Eye (tissue), 1 donor: ENCODE results near the gene NADK.

ENCODE experiments used
- DNase-seq: peaks from one replicate; pipeline ENCODE4 v3.0.0-alpha.2; 2015

The NADK gene, protein sequence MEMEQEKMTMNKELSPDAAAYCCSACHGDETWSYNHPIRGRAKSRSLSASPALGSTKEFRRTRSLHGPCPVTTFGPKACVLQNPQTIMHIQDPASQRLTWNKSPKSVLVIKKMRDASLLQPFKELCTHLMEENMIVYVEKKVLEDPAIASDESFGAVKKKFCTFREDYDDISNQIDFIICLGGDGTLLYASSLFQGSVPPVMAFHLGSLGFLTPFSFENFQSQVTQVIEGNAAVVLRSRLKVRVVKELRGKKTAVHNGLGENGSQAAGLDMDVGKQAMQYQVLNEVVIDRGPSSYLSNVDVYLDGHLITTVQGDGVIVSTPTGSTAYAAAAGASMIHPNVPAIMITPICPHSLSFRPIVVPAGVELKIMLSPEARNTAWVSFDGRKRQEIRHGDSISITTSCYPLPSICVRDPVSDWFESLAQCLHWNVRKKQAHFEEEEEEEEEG

DNA sequence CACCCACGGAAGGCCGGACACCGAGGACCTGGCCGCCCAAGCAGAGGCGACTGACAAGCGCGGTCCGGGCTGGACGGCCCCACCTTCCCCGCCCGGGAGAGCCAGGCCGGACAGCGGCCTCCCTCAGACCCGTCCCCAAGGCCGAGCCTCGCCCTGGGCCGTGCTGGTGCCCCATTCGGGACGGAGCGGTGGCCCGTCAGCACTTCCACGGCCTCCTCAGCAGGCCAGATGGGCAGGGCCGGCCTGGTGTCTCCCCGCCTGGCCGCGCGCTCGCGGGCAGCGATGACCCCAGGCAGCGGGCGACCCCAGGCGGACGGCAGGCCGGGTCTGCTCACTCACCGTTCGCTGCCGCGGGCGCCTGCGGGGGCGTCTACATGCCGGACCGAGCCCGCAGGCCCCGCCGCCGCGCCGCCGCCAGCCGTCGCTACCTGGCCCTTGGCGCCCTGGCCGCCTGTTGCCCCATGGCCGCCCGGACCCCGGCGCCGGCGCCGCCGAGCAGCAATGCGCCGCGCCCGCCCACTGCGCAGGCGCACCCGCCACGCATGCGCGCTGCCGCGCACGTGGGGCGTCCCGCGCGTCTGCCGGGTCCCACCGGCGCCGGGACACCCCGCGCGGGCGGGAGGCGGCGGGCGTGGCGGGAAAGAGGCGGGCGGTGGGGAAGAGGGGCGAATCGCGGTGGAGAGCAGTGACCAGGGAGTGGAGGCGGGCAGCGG is at the start of gene NADK:
Gene NADK, minus strand, starts transcription at position 521 of the 713 bp plus-strand sequence. CDS start 13,064 bp downstream, outside the sequence.
- peak; percentile 81 for DNase-seq

DNA sequence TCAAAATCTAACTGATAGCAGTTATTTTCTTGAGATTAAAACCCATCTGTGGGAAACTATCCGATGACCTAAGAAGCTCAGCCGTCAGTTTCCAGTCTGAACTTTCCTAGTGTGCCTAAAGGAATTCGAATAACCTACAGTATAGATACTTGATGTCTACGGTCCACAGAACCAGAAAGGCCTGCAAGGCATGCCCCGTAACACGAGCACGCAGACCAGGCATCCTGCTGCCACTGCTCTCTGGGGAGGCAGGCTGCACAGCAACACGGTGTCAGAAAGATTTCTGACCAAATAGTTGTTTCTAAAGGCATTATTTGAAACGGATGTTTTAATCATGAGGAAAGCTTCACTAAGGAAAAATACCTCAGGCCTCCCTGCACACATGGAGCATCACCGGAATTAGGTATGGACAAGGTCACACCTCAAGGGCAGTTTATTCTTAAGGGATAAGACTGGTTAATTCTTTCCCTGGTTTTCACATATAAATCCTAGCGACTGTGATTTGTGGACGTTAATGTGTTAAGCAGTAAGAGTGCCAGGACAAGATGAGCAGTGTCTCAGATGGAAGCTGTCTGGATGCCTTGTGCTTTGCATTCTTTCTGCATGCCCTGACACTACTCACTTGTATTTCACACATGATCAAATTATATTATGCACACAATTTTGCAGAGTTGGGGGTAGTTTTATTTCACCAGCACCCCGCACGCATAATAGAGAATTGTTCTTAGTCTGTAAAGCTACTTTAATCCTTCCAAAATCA is 49.0 kb upstream of the NADK start:
- no peak for DNase-seq

DNA sequence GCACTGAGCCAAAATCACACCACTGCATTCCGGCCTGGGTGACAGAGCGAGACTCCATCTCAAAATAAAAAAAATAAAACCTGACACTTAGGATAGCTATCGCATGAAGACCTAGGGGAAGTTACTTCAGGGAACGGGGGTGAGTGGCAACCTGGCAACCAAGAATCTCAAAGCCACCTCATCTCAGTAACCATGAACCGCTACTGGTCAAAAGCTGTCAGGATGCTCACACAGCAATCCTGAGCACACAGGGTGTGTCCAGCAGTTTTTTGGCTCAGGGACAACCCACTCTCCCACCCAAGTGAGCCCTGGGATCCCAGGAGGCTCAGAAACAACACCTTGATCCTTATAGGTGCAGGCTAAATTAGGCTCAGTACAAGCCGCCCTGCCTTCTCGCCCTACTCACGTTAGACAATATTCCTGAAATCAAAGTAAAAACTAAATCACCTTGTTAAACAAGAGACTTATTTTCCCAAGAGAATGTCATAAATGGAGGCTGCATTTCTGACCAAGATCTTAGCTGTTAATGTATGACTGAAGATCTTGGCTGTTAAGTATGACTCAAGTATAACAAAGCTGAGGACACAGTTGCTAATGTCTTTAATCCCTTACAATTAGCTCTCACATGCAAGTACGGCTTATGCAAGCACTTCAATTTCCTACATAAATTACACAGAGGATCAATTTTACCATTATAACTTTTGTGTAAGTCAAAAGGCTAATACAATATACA is 48.3 kb upstream of the NADK start:
- DNase-seq: no peak

DNA sequence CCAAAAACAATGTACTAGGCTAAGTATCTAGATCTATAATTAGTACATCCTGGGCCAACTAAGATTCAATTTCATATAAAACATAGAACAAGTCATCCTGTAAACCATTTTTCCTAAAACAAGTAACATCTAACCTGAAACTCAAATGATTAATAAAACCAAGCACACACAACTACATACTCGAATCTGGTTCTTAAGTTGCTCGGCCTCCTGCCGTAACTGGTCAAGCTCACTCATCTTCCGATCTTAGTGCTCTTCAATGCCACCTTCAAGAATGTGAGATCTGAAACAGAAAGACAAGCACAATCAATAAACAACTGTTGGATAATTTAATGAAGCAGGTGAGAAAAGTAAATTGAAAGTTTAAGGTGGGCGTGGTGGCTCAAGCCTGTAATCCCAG is 46.9 kb upstream of the NADK start:
- no peak for DNase-seq

DNA sequence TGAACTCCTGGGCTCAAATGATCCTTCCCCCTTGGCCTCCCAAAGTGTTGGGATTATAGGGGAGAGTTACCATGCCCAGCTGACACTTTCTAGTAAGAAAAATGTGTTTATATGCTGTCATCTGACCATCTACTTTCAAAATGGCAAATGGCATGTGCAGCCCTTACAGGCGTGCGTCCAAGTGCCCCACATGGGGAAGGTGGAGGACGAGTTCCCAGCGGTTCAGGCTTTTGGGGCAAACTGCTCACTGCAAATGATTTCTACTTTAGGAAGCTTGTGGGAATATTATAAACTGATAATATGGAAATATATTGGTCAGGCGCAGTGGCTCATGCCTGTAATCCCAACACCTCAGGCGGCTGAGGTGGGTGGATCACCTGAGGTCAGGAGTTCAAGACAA is 41.5 kb upstream of the NADK start:
- DNase-seq: no peak

DNA sequence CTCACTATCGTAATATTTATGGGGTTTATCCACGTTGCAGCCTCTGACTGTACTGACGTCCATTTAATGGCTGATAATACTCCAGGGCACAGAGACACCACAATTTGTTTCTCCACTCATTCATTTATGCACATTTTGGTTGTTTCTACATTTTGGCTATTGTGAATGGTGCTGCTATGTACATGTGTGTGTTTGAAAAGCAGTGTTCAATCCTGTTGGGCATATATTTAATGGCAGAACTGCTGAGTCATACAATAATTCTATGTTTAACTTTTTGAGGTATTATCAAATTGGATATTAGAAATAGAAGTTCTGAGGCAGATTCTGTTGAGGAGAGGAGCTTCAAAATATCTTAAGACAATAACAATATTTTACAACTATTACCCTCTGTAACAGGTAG is 39.0 kb upstream of the NADK start:
- no peak for DNase-seq

DNA sequence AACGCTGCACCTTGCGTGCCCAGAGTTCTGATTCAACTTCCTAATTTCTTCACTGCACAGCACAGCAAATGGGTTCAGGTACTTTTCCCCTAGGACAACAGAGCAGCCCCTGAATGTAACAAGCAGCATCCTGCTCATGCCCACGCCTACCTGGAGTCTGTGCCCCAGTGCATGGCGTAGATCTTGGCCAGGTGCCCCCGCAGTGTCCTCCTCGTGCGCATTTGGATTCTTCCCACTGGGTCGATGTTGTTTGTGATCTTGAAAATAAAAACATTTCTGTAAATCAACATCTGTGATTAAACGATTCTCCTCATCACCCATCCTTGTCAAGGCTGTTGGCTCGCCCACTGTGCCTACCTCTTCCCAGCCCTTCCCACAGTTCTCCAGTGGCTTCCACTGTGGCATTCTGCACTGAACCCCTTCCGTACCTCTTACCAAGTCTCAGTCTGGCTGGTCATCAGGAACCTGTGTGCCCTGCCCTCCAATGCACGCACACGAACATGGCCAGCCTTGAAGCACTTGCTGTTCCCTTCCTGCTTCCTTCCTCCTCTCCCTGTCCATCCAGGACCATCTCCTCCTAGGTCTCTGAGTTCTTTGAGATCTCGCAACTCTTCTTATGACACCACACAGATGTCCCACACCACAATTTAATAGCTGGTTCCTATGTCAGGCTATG is 37.5 kb upstream of the NADK start:
- DNase-seq: no peak

DNA sequence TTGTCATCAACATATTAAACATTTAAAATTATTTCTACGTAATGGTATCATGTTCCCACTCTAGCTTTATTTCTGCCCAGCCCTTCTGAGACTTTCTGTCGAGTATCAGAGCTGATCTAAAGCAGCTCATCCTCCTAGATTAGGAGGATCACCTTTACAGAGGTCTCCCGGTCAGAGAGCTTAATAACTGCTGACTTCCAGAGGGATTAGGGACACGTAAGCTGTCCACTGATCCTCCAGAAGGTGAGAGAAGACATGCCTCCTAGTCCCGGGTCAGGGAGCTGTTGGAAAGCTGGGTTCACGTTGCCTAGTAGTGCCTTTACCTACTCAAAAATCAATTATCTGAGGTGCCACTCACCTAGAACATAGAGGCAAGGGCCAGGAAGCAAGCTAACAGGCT is 31.2 kb upstream of the NADK start:
- DNase-seq: no peak

DNA sequence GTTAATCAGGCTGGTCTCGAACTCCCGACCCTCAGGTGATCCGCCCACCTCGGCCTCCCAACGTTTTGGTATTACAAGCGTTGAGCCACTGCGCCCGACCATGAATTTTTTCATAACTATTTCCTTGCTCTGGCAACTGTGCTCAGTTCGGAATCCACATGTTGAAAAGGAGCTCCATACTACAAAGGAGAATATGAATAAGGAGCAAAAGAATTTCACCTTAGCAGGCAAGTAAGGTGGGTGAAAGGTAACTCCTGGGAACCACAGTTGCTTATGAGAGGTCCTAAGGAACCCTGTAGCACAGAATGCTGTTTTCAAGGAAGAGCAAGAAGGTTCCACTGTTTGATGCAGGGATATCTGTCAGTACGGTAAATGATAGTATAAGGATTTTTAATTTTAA is 29.9 kb upstream of the NADK start:
- no peak for DNase-seq

DNA sequence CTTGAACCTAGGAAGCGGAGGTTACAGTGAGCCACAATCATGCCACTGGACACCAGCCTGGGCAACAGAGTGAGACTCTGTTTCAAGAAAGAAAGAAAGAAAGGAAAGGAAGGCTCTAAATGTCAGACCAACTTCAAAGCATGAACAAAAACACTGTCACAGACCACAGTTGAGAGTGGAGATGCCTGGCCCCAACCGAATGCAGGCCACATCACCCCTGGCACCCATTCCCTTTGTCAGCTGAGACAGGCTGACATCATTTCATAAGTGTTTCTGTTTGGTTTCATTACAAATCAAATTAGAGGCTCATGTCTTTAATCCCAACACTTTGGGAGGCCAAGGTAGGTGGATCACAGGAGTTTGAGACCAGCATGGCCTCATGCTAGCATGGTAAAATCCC is 28.6 kb upstream of the NADK start:
- DNase-seq: no peak

DNA sequence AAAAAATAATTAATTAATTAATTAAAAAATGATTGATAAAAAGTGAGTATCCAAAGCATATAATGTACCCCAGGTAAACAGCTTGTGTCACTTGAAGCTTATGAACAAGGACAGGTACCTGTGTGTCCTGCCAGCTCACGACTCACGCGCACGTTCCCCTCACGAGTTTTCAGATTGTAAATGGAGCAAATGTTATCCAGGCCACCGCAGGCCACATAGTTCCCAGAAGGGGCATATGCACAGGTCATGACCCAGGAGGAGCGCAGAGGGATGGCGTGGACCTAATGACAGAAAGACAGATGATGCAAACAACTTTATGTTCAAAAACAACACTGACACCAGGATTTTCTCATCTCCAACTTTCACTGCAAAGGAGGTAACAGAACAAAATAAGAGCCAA is 26.0 kb upstream of the NADK start:
- no peak for DNase-seq

DNA sequence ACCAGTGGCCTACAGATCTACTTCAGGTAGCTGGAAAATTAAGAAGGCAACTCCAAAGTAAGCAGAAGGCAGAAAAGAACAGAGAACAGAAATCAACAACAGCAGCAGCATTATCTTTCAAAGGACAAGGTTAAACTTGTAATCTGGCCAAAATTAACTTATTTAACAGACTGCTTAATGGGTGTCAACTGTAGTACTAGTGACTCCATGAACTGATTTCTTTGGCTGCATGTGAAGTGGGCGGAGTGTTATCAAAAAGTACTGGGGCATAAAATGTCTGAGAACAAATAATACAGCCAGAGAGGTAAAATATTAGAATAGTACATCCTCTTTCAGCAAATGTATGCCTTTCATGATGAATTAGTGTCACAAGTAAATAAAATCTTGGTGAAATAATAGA is 24.6 kb upstream of the NADK start:
- no peak for DNase-seq

DNA sequence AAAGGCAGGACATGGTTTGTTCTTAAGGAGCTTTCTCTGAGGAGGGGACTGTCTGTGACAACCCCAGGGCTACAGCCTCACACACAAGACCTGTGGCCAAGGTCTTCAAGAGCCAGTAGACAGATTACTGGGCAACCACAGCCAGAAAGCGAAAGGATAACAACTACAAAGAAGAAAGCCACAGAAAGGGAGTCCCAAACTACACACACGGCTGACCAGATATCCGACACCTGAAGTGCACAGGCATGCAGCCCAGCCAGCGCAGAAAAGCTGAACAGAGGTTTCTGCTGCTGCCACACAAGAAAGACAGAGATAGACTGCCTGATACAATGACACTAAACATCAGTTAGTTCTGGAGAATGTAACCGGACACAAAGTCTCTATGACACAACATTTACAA is 21.4 kb upstream of the NADK start:
- DNase-seq: no peak

DNA sequence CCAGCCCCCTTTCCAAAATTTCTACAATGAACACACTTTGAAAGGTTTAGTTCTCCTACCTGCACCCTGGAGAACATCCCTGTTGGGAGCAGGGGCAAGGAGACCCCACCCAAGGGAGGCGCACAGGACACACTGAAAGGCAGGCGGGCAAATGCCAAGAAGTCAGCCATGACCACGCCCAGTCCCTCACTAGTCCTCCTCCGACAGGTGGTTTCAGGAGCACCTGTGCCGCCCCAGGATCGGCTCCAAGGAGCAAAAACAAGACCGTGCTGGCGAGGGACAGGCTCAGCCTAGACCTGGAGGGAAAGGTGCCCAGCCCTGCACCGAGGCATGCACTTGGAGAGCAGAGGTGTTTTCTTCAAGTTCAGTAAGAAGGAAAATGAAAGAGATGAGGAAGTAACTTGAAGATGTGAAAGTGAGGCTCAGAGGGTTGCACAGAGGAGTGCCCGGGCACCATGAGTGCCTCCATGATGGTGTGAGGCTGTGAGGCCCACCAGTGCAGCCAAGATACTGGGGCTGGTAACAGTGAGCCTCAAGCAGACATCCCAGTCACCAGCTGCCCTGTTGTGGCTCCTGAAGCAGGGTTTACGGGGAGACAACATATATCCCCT is 19.6 kb upstream of the NADK start:
- no peak for DNase-seq

DNA sequence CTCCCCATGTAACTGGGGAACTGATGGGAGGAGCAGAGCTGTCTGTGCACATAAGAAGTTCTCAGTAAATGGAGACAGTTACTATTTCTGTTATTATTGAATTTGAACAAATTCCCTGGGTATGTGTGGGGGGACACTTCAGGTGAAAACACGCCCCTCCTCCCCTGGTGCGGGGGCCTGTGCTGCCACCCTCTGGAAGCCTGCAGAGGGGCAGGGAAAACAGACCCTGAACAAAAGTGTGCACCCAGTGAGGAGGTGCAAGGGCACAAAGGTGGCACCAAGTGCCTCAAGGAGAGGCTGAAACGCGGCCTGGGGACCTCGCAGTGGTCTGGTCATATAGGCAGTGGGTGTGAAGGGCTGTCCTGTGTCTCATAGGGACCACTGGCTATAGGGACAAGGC is 18.2 kb upstream of the NADK start:
- no peak for DNase-seq

DNA sequence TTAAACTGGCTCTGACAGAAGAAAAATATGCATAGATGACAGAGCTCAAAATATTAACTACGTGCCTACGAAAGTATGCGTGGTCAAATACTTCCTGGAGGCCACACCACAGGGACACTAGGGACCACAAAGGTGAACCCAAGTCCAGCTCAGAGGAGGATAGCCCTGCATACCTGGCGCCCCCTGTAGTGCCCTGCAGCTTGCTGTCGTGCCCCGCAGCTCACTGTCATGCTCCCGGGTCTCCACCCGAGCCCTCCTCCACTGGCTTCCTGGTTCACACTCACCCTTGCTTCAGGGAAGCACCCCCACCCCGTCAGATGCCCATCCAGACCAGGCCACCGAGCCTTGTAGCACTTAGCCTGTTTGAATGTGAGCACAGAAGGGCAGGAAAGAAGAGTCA is 16.7 kb upstream of the NADK start:
- DNase-seq: no peak

DNA sequence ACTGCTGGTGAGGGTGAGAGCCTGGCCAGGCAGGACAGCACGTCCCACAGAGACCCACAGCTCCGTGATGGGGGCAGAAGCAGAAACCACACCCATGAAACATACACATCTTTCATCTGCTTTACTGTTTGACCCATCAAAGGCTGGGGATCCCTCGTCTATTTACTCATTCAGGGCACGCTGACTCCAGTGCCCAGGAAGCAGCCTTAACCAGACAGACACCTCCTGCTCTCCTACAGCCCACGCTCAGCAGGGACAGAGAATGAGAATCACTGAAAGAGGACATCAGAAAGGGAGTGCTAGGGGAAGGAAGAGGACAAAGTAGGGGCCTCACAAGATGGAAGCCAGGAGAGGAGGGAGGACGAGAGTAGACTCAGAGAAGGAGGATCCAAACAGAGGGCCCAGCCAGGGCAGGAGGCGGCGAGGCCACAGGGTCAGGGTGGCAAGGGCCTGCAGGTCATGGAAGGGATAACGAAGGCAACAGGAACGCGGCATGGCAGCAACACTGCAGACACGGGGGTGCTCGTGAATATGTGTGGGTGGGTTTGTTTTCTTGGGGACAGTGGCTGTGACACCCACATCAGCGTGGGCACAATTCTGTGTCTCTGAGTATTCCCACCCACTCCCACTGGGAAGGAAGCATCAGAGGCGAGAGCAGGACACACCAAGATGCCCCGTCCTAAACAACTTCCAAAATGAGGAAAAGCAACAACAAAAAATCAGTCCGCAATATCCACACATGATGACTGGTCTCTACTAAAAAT is 15.4 kb upstream of the NADK start:
- DNase-seq: no peak

DNA sequence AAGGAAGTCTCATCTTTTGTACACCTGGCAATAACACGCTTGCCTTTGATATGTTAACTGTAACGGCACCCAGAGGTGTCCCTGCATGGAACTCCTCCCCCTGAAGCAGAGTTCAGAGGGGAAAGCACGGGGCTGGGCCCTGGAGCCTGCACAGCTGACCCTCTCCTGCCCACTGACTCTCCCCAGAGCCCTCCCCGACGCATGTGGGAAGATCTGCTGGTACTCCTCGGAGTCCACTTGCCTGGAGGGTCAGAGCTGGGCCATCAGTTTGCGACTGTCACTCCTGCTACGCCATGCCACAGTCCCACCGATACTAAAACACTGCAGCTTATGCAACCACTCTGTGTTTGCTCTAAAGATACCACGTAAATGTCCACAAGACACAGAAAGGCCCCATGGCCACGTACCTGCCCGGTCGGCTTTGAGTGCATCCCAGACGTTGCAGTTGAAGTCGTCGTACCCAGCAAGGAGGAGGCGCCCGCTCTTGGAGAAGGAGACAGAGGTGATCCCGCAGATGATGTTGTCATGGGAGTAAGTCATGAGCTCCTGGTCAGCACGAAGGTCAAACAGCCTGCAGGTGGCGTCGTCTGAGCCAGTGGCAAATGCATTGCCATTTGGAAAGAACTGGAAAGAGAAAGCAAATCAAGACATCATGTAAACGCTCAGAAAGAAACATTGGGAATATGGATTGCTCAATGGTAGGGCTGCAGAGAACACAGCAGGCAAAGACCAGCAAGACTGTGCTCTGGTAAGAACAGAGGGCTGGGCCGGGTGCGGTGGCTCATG is 10.6 kb upstream of the NADK start:
- no peak for DNase-seq

DNA sequence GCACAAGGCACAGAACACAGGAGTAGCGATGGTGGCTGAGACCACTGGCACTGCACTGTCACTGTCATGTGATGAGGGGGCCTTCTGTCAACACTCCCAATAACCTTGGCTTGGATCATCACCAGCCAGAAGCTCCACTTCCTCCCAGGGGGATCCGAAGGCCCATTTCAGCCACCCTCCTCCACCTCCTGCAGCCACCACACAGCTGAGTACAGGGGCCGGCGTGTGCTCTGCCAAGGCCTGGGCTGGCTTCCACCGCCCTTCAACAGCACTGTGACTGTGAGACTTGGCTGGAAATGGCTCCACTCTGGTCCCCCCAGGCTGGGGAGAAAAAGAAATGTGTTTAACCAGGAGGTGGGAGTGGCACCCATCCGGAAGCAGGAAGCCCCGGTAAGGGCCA is 9.9 kb upstream of the NADK start:
- DNase-seq: peak; percentile 8
